HG02623 (cell line): ENCODE measurements around the gene TBC1D14.
"Not testable (repeated sequence)": the region's sequence is repeated elsewhere in the genome, so short reads cannot be mapped to it uniquely, and the experiment has no call there.

Source experiments
- ATAC-seq: cut with Tn5 transposase; IDR thresholded peaks from one replicate; pipeline ENCODE4 v1.9.1; 2021; ENCODE audit warnings: moderate library complexity; ENCODE audit not compliant: unreplicated experiment

Gene TBC1D14

GRCh38 chr4:6908432-6909112 is 1.1 kb upstream of the TBC1D14 start:
- ATAC-seq: no peak

- peak; percentile 33 for ATAC-seq
Observed at GRCh38 chr4:6909970-6910339, 329 bp downstream of the TBC1D14 start.

- no peak for ATAC-seq
Observed at GRCh38 chr4:6910340-6910959, 824 bp downstream of the TBC1D14 start.

GRCh38 chr4:6910960-6911874 is 1.6 kb downstream of the TBC1D14 start:
- no peak for ATAC-seq

GRCh38 chr4:6911917-6912316 is 2.3 kb downstream of the TBC1D14 start:
- ATAC-seq: not testable (repeated sequence)

- no peak for ATAC-seq
Observed at GRCh38 chr4:6912441-6912840, 2.8 kb downstream of the TBC1D14 start.

GRCh38 chr4:6913350-6913905 is 3.8 kb downstream of the TBC1D14 start:
- ATAC-seq: no peak

- no peak for ATAC-seq
Observed at GRCh38 chr4:6914448-6914847, 4.8 kb downstream of the TBC1D14 start.

- ATAC-seq: no peak
Observed at GRCh38 chr4:6915041-6916005, 5.7 kb downstream of the TBC1D14 start.

GRCh38 chr4:6916069-6916586 is 6.5 kb downstream of the TBC1D14 start:
- ATAC-seq: no peak

- no peak for ATAC-seq
Observed at GRCh38 chr4:6916587-6917460, 7.2 kb downstream of the TBC1D14 start.

GRCh38 chr4:6917461-6918271 is 8.0 kb downstream of the TBC1D14 start:
- ATAC-seq: peak; percentile 63

- ATAC-seq: no peak
Observed at GRCh38 chr4:6918338-6918737, 8.7 kb downstream of the TBC1D14 start.

GRCh38 chr4:6920171-6920570 is 10.5 kb downstream of the TBC1D14 start:
- no peak for ATAC-seq

GRCh38 chr4:6923507-6923906 is 13.9 kb downstream of the TBC1D14 start:
- ATAC-seq: no peak

- ATAC-seq: no peak
Observed at GRCh38 chr4:6924361-6924779, 14.7 kb downstream of the TBC1D14 start.

GRCh38 chr4:6925357-6925836 is 15.8 kb downstream of the TBC1D14 start:
- ATAC-seq: no peak

- no peak for ATAC-seq
Observed at GRCh38 chr4:6926081-6926480, 16.5 kb downstream of the TBC1D14 start.
